ENCODE results near the gene MACROD2.

MACROD2 gene

DNA sequence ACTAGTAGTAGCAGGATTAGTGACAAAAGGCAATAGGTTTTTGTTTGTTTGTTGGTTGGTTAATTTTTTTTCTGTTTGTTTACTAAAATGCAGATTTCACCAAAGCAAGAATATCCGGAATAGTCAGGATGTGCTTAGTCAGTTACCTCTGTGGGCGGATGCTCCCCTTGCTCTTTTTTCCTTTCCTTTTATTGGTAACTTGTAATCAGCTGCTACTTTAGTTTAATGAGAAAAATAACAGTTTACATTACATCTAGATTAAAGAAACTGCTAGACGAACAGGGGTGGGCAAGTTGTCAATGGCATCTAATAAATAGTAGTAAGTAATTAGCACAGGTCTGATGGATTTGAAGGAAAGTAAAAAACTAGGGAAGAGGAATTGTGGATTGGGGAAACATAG lies 989.0 kb downstream of the MACROD2 start:
- H3K4me3 ChIP-seq (ENCODE audit: control insufficient read depth, low read depth, low read length) = no peak overlapping the region
- no peak for DNase-seq (ENCODE audit: low read depth)
- TF ChIP-seq, protein P1, sequence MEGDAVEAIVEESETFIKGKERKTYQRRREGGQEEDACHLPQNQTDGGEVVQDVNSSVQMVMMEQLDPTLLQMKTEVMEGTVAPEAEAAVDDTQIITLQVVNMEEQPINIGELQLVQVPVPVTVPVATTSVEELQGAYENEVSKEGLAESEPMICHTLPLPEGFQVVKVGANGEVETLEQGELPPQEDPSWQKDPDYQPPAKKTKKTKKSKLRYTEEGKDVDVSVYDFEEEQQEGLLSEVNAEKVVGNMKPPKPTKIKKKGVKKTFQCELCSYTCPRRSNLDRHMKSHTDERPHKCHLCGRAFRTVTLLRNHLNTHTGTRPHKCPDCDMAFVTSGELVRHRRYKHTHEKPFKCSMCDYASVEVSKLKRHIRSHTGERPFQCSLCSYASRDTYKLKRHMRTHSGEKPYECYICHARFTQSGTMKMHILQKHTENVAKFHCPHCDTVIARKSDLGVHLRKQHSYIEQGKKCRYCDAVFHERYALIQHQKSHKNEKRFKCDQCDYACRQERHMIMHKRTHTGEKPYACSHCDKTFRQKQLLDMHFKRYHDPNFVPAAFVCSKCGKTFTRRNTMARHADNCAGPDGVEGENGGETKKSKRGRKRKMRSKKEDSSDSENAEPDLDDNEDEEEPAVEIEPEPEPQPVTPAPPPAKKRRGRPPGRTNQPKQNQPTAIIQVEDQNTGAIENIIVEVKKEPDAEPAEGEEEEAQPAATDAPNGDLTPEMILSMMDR (IDR thresholded peaks at IDR 0.05; ENCODE audit: control insufficient read depth, insufficient read depth, low read depth, low read length, missing control alignments) = no peak

DNA sequence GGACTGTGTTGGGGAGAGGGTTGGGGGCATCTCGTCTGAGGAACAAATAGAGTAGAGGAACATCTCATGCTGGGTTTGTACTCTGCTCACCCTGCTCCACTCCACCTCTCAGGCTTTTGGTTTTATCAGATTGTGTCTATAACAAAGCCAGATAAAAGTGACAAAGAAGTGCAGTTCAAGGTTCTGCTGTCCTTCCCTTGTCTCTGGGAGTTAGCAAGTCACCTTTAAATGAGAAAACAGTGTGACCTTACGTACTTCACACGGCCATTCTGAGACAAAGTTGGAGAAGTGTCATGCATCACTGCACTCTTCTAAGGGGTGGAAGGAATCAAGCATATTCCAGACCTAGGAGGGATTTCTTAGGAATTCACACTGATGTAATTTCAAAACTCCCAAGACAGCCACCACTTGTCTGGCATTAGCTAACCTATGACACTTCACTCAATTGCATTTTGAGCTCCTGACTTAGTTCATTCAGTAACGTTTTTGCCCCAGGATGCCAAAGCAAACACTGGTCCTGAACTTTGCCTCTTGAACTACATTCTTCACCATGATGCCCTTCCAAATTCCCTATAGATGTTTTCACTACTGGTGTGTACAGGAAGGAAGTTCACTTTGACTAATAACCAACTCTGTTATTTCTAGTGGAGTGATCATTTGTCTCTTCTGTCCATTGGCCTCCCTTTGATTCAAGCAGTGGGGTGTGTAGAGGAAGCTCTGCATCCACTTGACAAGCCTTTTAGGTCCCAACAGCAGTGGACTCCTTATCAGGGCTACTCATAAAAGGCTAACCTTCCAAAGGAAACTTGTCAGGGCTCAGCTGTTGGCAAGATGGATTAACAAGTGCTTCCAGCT lies 989.7 kb downstream of the MACROD2 start:
- TF ChIP-seq, protein P1 (IDR thresholded peaks at IDR 0.05; ENCODE audit: control insufficient read depth, insufficient read depth, low read depth, low read length, missing control alignments) = no peak
- no peak overlapping the region for H3K4me3 ChIP-seq (ENCODE audit: control insufficient read depth, low read depth, low read length)
- DNase-seq (ENCODE audit: low read depth) = no peak

- DNase-seq (ENCODE audit: low read depth) = no peak
- no peak overlapping the region for H3K4me3 ChIP-seq (ENCODE audit: control insufficient read depth, low read depth, low read length)
- TF ChIP-seq, protein P1 (IDR thresholded peaks at IDR 0.05; ENCODE audit: control insufficient read depth, insufficient read depth, low read depth, low read length, missing control alignments) = no peak
Observed at GRCh38 chr20:14986026-14986655, 990.8 kb downstream of the MACROD2 start.

DNA sequence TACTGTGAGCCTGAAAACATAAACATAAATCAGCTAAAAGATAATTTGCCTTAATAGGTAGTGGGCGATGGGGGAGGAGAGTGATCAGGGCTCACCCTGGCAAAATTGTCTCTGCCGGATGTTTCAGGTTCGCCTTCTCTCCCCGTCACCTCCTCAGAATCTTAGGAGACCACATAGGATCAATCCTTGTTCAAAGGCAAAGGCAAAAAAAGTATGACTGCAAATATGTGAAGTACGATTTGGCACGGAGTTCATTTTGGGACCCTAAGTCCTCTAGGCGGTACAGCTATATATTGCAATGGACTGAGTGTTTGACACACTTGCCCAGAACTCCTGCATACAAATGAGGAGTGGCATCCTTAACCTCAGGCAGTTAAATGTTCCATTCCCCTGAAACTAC lies 991.3 kb downstream of the MACROD2 start:
- no peak for DNase-seq (ENCODE audit: low read depth)
- TF ChIP-seq, protein P1 (IDR thresholded peaks at IDR 0.05; ENCODE audit: control insufficient read depth, insufficient read depth, low read depth, low read length, missing control alignments) = no peak
- no peak overlapping the region for H3K4me3 ChIP-seq (ENCODE audit: control insufficient read depth, low read depth, low read length)

DNA sequence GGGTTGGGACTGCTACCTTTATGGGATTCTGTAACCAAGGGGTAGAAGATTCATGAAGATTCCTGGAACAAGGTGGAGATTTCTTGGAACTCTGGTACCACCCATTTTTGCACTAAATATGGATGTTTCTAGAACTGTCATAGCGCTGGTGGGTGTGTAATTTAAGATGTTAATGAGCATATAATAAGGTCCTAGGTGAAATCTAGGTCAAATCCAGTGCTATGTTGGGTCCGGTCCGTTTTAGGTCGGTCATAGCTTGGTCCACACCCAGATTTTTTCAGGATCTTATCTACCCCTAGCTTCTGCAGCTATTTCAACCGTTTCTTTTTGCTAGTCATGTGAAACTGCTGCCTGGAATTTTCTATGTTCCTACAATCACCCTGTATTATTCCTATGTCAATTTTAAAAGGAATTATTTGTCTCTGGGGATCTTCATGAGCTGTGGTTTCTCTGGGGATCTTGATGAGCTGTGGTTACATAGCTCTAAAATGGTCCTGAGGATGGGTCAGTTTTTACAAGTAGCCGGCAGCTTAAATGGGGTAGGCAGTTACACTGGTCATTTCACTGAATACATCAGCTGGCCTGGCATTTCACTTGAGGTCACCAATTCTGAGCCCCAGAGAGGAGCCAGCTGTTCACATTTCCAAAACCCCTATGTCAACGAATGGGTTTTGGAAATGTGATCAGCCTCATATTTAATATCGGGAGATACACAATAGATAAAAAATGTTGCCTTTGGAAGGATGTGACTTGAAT lies 994.4 kb downstream of the MACROD2 start:
- TF ChIP-seq, protein P1 (IDR thresholded peaks at IDR 0.05; ENCODE audit: control insufficient read depth, insufficient read depth, low read depth, low read length, missing control alignments) = no peak
- H3K4me3 ChIP-seq (ENCODE audit: control insufficient read depth, low read depth, low read length) = no peak overlapping the region
- no peak for DNase-seq (ENCODE audit: low read depth)

DNA sequence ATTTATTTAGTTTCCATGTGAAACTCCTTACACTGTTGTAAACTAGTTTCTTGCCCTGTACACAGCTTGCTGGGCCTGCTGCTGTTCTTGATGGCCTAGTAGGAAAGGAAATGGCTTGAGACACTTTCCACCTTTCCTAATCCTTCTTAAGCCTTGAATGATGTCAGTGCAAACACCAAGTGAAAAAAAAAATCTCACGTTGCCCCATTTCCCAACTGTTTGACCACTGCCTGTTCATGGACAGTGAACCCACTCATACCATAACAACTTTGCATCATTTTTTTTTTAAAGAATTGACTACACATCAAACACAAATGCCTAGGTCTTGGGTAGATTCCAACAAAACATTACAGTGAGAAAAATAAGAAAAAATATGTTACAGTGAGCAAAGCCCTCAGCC lies 995.7 kb downstream of the MACROD2 start:
- H3K4me3 ChIP-seq (ENCODE audit: control insufficient read depth, low read depth, low read length) = no peak overlapping the region
- no peak for DNase-seq (ENCODE audit: low read depth)
- TF ChIP-seq, protein P1 (IDR thresholded peaks at IDR 0.05; ENCODE audit: control insufficient read depth, insufficient read depth, low read depth, low read length, missing control alignments) = no peak
